PC-9 (cell line): Measurements from ENCODE around the gene NAGA.

Experiments used
- CTCF ChIP-seq: fragments of 200-600 bp; sonication (generic); conservative IDR thresholded peaks from 2 replicates; pipeline ENCODE4 v1.6.1; 2017; ENCODE audit warnings: mixed run types, antibody characterized with exemption, mild to moderate bottlenecking, moderate library complexity
- EZH2 ChIP-seq: fragments of 200-600 bp; sonication (generic); IDR thresholded peaks from 2 replicates; pipeline ENCODE4 v1.8.0; 2017; ENCODE audit warnings: antibody characterized with exemption, low read depth

GRCh38 chr22:42072606-42073330, 2.2 kb upstream of the NAGA start:
- no peak for TF ChIP-seq CTCF
- no peak for TF ChIP-seq EZH2
